ENCODE data around the gene SOX5. TPM values are rescaled to one million over a fixed set of nuclear protein-coding genes. Genes with fewer than 3 reads are reported as not detected.

SOX5 gene
- total RNA-seq, 4 donors from 2014 or later, result 0.40 to 8.4 (median 2.2) TPM

GRCh38 chr12:23731035-23731434, 218.4 kb downstream of the SOX5 start:
- no peak overlapping the region for H3K27ac ChIP-seq
- no peaks in the 10 kb centered on the region for H3K9me3 ChIP-seq
- no peak overlapping the region for H3K4me3 ChIP-seq
- 89 to 96% methylated on average over 3 of the region's 3 CpGs for WGBS, 2 donors
- no peaks in the 10 kb centered on the region for H3K36me3 ChIP-seq
- DNase-seq, result no peak
- TF ChIP-seq, protein P1, sequence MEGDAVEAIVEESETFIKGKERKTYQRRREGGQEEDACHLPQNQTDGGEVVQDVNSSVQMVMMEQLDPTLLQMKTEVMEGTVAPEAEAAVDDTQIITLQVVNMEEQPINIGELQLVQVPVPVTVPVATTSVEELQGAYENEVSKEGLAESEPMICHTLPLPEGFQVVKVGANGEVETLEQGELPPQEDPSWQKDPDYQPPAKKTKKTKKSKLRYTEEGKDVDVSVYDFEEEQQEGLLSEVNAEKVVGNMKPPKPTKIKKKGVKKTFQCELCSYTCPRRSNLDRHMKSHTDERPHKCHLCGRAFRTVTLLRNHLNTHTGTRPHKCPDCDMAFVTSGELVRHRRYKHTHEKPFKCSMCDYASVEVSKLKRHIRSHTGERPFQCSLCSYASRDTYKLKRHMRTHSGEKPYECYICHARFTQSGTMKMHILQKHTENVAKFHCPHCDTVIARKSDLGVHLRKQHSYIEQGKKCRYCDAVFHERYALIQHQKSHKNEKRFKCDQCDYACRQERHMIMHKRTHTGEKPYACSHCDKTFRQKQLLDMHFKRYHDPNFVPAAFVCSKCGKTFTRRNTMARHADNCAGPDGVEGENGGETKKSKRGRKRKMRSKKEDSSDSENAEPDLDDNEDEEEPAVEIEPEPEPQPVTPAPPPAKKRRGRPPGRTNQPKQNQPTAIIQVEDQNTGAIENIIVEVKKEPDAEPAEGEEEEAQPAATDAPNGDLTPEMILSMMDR (IDR thresholded peaks at IDR 0.05), result no peak
- no peak for TF ChIP-seq POLR2A (IDR thresholded peaks at IDR 0.05)
- no peaks in the 10 kb centered on the region for H3K4me1 ChIP-seq
- intact Hi-C loops (cut with DNase I), result no loop called here
- H3K27me3 ChIP-seq, result no peaks in the 10 kb centered on the region

- Histone ChIP-seq H3K27me3 (no peaks in the 10 kb centered on the region), H3K27ac (no peak overlapping the region), H3K36me3 (no peaks in the 10 kb centered on the region), H3K9me3 (no peaks in the 10 kb centered on the region), H3K4me1 (no peaks in the 10 kb centered on the region), H3K4me3 (no peak overlapping the region)
- intact Hi-C loops (cut with DNase I), result no loop called here
- no peak for DNase-seq
- no peak for TF ChIP-seq POLR2A (IDR thresholded peaks at IDR 0.05)
- TF ChIP-seq, protein P1 (IDR thresholded peaks at IDR 0.05), result no peak
Measured at GRCh38 chr12:23729359-23729758, 220.1 kb downstream of the SOX5 start.

GRCh38 chr12:23726646-23727045, 222.8 kb downstream of the SOX5 start:
- H3K4me1 ChIP-seq, result no peaks in the 10 kb centered on the region
- 47 to 63% methylated on average over 2 of the region's 2 CpGs for WGBS, 2 donors
- no peak overlapping the region for H3K27ac ChIP-seq
- DNase-seq, result no peak
- no peak overlapping the region for H3K4me3 ChIP-seq
- TF ChIP-seq, protein P1 (IDR thresholded peaks at IDR 0.05), result no peak
- TF ChIP-seq POLR2A (IDR thresholded peaks at IDR 0.05), result no peak
- H3K36me3 ChIP-seq, result no peaks in the 10 kb centered on the region
- no peaks in the 10 kb centered on the region for H3K9me3 ChIP-seq
- no peaks in the 10 kb centered on the region for H3K27me3 ChIP-seq
- intact Hi-C loops (cut with DNase I), result no loop called here

DNA sequence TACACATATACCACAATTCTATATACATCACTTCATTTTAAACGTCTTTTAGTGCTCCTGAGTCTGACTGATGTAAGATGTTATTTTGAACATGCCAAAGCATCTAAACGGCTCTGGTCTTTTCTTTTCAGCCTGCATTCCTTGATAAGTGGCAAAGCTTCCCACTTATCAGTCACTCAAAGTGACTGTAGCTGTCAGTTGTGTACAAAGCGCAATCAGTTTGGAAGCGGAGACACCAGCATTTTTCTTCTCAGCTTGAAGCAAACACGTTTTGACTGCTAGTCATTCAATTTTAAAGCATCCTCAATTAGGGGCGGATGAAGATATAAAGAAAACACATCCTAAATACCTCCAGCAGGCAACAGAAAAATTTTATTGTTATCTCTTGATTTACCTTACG, 226.8 kb downstream of the SOX5 start:
- 57 to 58% methylated on average over 7 of the region's 7 CpGs for WGBS, 2 donors
- Histone ChIP-seq H3K27ac (no peak overlapping the region), H3K4me1 (no peaks in the 10 kb centered on the region), H3K27me3 (no peaks in the 10 kb centered on the region), H3K36me3 (no peaks in the 10 kb centered on the region), H3K9me3 (no peaks in the 10 kb centered on the region), H3K4me3 (no peak overlapping the region)
- TF ChIP-seq, protein P1 (IDR thresholded peaks at IDR 0.05), result no peak
- TF ChIP-seq POLR2A (IDR thresholded peaks at IDR 0.05), result no peak
- no peak for DNase-seq
- intact Hi-C loops (cut with DNase I), result no loop called here

DNA sequence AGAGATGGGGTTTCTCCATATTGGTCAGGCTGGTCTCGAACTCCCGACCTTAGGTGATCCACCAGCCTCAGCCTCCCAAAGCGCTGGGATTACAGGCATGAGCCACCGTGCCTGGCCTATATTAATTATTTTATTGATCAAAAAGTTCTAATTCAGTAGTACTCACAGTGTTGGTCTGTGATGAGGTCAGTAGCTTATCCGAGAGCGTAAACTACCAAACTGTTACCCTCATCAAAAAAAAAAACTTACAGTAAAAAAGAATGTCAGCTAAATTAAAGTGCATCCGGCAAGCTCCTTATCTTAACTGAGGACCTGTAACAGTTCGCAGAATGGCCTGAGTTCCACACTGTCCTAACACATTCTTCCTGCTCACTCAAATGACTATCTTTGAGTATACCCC, 228.2 kb downstream of the SOX5 start:
- H3K27ac ChIP-seq, result no peak overlapping the region
- TF ChIP-seq, protein P1 (IDR thresholded peaks at IDR 0.05), result no peak
- TF ChIP-seq POLR2A (IDR thresholded peaks at IDR 0.05), result no peak
- no peaks in the 10 kb centered on the region for H3K27me3 ChIP-seq
- H3K9me3 ChIP-seq, result no peaks in the 10 kb centered on the region
- DNase-seq, result no peak
- no peak overlapping the region for H3K4me3 ChIP-seq
- no peaks in the 10 kb centered on the region for H3K36me3 ChIP-seq
- H3K4me1 ChIP-seq, result no peaks in the 10 kb centered on the region
- intact Hi-C loops (cut with DNase I), result no loop called here
- WGBS, 2 donors, result 86 to 93% methylated on average over 7 to 8 of the region's 8 CpGs

Data from esophagus squamous epithelium (tissue), 5 donors.